T-helper 2 cell treated with Interferon-gamma antibody and Interleukin-4, amounts not matched to agents 100 ng/mL and 5 ng/mL, for 36 hours (primary cell): ENCODE results near the gene STUM. TPM values are rescaled to one million over a fixed set of nuclear protein-coding genes. Genes with fewer than 3 reads are reported as not detected.
"Not testable (repeated sequence)": the region's sequence is repeated elsewhere in the genome, so short reads cannot be mapped to it uniquely, and the experiment has no call there.

Source experiments
- intact Hi-C: fragments of 100-400 bp; cut with micrococcal nuclease; formaldehyde crosslinking; loops from one replicate; pipeline ENCODE4 v1.15.1; 2023
- total RNA-seq: library from RNA; stranded (reverse); gene quantifications from 2 replicates; pipeline ENCODE4 v1.2.3, GENCODE V29; 2022

STUM gene
- total RNA-seq, 1 donor from 2014 or later, result not detected

GRCh38 chr1:226579781-226580323 is 31.3 kb downstream of the STUM start:
- intact Hi-C loops, result no loop called here

GRCh38 chr1:226580625-226581270 is 32.2 kb downstream of the STUM start:
- intact Hi-C loops, result no loop called here

- intact Hi-C loops, result no loop called here
Measured at GRCh38 chr1:226581650-226582330, 33.2 kb downstream of the STUM start.

GRCh38 chr1:226582966-226583365 is 34.4 kb downstream of the STUM start:
- intact Hi-C loops, result no loop called here

GRCh38 chr1:226584164-226584563 is 35.6 kb downstream of the STUM start:
- intact Hi-C loops, result no loop called here

GRCh38 chr1:226586116-226586515 is 37.6 kb downstream of the STUM start:
- intact Hi-C loops, result no loop called here

GRCh38 chr1:226586650-226587422 is 38.3 kb downstream of the STUM start:
- intact Hi-C loops, result no loop called here

GRCh38 chr1:226588484-226588883 is 39.9 kb downstream of the STUM start:
- intact Hi-C loops, result no loop called here

- intact Hi-C loops, result no loop called here
Measured at GRCh38 chr1:226589008-226589733, 40.6 kb downstream of the STUM start.

GRCh38 chr1:226590614-226591013 is 42.0 kb downstream of the STUM start:
- intact Hi-C loops, result no loop called here

GRCh38 chr1:226593541-226593940 is 45.0 kb downstream of the STUM start:
- intact Hi-C loops, result no loop called here

GRCh38 chr1:226596531-226597165 is 48.1 kb downstream of the STUM start:
- intact Hi-C loops, result no loop called here

- intact Hi-C loops, result no loop called here
Measured at GRCh38 chr1:226597616-226598454, 49.3 kb downstream of the STUM start.

GRCh38 chr1:226598455-226598849 is 49.9 kb downstream of the STUM start:
- intact Hi-C loops, result no loop called here

- intact Hi-C loops, result not testable (repeated sequence)
Measured at GRCh38 chr1:226598955-226599354, 50.4 kb downstream of the STUM start.

- intact Hi-C loops, result no loop called here
Measured at GRCh38 chr1:226599636-226600238, 51.2 kb downstream of the STUM start.

- intact Hi-C loops, result no loop called here
Measured at GRCh38 chr1:226600254-226600653, 51.7 kb downstream of the STUM start.

GRCh38 chr1:226601456-226601855 is 52.9 kb downstream of the STUM start:
- intact Hi-C loops, result no loop called here

GRCh38 chr1:226602186-226603021 is 53.8 kb downstream of the STUM start:
- intact Hi-C loops, result no loop called here
